ENCODE data around the gene C1QL1.
A peak's percentile ranks its signal among the peaks of the same experiment; 100 is the strongest.

Gene C1QL1

DNA sequence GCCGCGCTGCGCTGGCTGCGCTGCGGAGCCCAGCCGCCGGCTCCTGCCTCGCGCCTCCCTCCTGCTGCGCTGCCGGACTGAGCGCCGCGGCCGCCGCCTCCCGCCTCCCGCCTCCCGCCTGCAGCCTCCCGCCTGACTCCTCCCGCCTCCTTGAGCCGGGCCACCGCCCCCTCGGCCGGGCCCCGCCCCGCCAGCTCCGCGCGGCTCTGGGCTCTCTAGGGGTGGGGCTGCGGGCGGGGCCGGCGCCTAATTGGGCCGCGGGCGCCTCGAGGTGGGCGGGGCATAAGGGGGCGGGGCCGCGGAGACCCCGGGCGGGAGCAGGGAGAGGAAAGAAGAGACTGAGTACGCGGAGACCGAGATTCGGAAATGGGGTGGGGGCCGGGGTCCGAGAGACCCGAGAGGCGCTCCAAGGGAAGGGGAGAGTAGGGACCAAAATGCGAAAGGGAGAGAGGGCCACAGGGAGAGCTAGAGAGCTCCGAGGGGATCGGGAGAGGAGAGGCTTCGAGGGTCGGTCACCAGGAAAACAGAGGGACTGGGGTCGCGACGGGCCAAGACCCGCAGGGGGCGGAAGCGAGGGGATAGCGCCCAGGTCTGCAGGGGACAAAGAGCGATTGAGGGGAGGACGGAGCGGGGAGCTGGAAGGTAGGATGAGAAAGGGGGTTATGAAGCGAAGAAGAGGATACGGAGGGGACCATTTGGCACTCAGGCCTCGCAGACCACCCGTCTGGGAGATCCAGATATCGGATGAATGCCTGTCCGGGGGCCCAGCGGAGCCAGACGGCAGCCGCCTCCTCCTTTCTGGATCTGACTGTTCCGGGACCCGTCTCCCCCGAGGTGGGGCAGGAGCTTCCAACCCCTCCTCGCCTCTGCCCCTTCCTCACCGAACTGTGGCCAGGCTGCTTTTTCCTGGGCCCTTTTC, at the start of gene C1QL1:
TSS of gene C1QL1 (minus strand) at position 79 of the 919 bp plus-strand sequence. CDS start 255 bp downstream, outside the sequence.
- DNase-seq (ENCODE audit: low read depth): peak; percentile 82

DNA sequence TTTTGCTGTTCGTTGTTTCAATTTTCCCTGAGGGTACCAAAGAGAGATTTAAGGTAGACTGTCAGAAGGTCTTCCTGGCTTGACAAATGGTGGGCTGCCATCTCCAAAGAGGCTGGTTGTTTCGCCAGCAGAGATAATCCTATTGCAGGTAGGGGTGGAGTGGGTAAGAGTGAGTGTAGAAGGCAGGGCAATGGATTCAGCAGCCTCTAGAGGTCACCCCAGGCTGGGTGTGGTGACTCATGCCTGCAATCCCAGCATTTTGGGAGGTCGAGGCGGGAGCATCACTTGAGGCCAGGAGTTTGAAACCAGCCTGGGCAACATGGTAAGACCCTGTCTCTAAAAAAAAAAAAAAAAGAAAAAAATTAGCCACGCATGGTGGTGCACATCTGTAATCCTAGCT, 48.7 kb upstream of the C1QL1 start:
- DNase-seq (ENCODE audit: low read depth): no peak

- DNase-seq (ENCODE audit: low read depth): no peak
Measured at GRCh38 chr17:45016237-45016636, 48.1 kb upstream of the C1QL1 start.

- DNase-seq (ENCODE audit: low read depth): no peak
Measured at GRCh38 chr17:45013021-45013997, 45.2 kb upstream of the C1QL1 start.

DNA sequence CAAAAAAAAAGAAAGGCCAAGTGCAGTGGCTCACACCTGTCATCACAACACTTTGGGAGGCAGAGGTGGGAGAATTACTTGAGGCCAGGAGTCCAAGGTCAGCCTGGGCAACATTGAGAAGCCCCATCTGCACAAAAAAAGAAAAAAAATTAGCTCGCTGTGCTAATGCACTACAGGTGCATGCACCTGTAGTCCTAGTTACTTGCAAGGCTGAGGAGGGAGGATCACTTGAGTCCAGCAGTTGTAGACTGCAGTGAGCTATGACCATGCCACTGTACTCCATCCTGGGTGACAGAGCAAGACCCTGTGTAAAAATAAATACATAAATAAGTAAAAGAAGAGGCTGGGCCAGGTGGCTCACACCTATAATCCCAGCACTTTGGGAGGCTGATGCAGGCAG, 43.7 kb upstream of the C1QL1 start:
- DNase-seq (ENCODE audit: low read depth): no peak

DNA sequence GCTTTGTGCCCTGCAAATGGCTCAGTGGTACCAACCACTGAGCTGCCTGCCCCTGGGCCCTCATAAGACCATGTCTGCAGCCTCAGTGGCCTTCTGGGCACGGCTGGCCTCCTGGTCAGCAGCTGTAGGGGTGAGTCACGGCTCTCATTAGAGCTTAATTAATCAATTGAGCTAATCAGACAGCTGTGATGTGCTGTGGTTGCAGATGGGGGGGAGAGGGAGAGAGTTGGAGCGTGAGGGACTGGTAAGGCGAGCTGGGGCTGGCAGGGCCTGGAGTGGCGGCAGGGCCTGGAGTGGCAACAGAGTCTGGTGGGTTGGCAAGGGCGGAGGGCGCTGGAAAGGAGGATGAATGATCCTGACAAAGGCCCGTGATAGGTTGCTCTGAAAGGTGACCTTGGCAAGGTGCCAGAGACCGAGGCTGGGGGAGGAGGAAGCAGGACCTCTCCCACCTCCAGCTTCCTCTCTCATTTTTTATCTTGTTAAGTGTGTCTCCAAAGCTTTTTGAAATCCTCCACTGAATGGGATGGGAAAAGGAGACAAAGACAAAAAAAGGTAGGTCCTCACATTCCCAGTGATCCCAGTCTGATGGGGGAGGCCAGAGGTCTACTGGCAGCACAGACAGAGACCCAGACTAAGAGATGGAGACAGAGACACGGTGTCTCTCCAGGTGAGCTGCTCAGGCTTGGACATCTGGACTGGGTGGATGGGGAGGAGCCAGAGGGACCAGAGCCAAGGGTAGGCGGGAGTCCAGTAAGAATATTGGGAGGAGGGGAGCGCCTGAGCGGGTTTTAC, 41.8 kb upstream of the C1QL1 start:
- DNase-seq (ENCODE audit: low read depth): no peak

DNA sequence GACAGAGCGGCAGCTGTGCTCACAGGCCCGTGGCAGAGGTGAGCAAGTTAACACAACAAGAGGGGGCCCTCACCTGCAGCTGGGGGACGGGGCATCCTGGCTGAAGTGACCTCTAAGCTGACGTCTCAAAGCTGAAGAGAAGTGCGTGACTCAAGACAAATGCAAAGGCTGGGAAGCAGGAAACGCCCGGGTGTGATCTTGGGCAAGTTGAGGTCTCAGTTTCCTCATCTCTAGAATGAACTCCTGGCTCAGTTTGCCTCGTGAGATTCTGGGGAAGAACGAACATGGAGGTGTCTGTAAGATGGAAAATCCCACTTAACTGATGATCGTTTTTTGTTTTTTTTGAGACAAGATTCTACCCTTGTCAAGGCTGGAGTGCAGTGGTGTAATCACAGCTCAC, 40.1 kb upstream of the C1QL1 start:
- DNase-seq (ENCODE audit: low read depth): no peak

DNA sequence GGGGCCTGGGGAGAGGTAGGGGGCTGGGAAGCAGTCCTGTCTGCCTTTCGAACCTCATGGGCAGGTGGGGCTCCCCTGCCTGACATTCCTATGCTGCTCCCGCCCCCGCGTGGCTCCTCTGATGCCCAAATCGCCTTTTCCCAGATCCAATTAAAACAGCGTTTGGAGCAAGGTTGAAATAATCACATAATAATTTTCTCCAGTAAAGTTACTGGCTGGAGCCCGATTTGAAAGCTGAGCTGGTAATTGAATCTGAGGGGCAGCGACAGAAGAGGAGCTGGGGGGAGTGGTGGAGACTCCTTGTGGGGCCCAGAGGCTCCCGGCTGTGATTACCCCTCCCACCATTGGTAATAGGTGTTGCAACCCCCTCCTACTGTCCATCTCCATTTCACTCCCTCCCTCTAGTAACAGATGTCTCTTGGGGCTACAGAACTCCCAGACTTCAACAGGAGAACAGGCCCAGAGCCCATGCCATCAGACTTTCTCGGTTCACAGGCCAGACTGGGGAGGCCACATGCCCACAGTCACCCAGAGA, 38.9 kb upstream of the C1QL1 start:
- no peak for DNase-seq (ENCODE audit: low read depth)

DNA sequence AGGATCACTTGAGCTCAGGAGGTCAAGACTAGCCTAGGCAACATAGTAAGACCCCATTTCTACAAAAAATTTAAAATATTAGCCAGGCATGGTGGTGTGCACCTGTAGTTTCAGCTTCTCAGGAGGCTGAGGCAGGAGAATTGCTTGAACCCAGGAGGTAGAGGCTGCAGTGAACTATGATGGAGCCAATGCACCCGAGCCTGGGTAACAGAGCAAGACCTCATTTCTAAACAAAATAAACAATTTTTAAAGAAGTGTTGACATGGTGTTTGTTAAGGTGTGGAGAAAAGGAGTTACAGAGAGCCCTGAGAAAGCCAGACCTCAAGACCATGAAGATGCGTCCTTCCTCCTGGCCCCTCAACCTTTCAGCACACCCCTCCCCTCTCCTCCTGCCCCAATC, 37.6 kb upstream of the C1QL1 start:
- no peak for DNase-seq (ENCODE audit: low read depth)

DNA sequence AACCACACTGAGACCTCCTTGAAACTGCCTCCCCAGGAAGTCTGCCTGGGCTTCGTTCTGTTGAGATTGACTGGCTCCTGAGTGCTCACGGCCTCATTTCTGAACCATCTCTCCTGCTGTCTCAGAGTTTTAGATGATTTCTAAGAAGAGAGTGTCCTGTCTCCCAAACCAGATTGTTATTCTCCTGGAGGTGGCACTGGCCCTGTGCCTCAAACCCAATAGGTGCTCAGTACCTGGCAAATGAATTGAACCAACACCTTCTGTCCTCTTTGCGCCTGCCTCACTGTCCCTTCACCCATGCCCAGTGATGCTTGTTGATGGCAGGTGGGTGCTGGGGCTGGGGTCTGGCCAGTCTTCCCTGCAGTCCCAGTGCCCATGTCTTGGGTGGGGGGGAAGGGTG, 36.3 kb upstream of the C1QL1 start:
- no peak for DNase-seq (ENCODE audit: low read depth)

DNA sequence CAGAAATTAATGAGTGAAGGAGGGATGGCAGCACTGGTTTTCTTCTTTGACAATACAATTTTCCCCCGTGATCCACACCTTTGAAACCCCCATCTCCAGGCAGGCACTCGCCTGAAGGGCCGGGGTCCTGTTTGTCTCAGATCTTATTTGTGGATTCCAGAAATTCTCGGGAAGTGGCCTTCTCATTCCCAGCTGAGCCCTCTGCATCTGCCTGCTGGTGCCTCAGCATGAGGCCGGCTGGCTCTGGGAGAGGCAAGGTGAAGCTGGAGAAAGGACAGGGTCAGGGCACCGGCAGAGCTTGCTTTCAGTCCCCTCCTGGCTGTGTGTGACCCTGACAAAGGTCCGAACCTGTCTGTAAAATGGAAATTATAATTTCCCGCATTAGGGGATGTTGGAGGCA, 35.8 kb upstream of the C1QL1 start:
- DNase-seq (ENCODE audit: low read depth): no peak

- DNase-seq (ENCODE audit: low read depth): no peak
Measured at GRCh38 chr17:45001310-45001709, 33.2 kb upstream of the C1QL1 start.

GRCh38 chr17:44999433-44999832, 31.3 kb upstream of the C1QL1 start:
- no peak for DNase-seq (ENCODE audit: low read depth)

DNA sequence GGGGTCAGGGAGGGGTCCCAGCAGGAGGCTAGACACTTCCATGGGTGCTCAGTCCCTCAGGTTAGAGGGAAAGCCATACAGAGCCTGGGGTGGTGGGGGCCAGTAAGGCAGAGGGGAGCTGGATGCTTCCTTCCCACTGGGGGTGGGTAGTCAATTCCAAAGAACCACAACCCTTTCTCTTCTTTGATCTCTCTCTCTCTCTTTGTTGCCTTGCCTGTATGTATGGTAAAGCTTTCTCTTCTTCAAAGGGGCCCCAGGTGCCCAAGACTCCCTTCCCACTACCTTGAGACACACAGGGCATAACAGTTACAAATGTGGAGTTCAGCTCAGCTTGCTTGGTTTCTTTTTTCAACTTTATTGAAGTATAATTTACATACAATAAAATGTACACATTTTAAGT, 30.5 kb upstream of the C1QL1 start:
- DNase-seq (ENCODE audit: low read depth): no peak

- DNase-seq (ENCODE audit: low read depth): no peak
Measured at GRCh38 chr17:44997733-44998520, 29.8 kb upstream of the C1QL1 start.

DNA sequence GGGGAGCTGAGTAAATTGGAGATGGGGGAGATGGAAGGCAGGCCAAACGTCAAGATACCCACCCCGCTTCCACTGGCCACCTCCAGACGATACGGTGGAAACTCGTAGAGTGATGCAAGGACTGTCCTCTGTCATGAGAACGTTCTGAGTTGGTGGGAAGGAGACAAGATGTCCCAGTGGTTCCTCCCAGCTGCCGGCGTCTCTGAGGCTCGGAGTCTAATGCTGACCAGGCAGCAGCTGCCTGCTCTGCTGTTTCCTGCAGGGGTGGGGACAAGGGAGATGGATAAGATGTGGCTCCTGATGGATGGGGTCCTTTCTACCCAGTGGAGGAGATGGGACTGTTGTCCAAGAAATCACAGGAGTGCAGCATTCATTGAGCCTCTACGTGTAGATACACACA, 28.2 kb upstream of the C1QL1 start:
- no peak for DNase-seq (ENCODE audit: low read depth)

GRCh38 chr17:44995436-44996001, 27.4 kb upstream of the C1QL1 start:
- no peak for DNase-seq (ENCODE audit: low read depth)

DNA sequence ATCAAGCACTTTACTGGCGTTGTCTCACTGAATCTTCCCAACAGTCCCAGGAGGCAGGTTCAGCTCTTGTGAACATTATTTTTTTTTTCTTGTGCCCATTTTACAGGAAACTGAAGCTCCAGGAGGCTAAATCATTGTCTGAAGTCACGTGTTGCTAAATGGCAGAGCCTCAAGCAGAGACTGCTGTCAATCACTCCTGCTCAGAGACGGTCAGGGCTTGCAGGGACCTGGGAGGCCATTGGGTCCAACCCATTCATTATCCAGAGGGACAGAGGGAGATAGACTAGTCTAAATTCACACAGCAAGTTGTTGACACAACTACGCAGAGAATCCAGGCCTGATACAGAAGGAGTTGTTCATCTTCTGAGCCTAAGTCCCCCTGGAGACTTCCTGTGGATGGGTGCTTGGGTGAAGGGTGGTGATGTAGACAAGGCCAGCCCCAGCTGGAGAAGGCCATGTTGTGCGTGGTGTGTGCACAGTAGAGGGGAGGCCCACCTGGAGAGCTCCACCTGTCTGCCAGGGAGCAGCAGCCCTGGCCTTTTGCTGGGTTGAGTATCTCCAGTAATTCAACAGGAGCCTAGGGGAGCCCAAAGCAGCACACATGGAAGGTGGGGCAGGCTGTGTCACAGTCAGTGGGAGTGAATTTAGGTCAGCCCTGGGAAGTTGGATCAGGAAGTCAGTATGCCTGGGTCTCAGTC, 24.3 kb upstream of the C1QL1 start:
- DNase-seq (ENCODE audit: low read depth): no peak

- no peak for DNase-seq (ENCODE audit: low read depth)
Measured at GRCh38 chr17:44990994-44991393, 22.9 kb upstream of the C1QL1 start.

GRCh38 chr17:44989552-44990138, 21.5 kb upstream of the C1QL1 start:
- no peak for DNase-seq (ENCODE audit: low read depth)

Data from stimulated activated CD4-positive, alpha-beta T cell treated with anti-CD3 and anti-CD28 coated beads, Interleukin-2, amount 100 ng/mL, for 4 hours (primary cell).